CD8-positive, alpha-beta memory T cell (primary cell): Measurements from ENCODE around the gene BRF1. TPM values are rescaled to one million over a fixed set of nuclear protein-coding genes. Genes with fewer than 3 reads are reported as not detected.

ENCODE experiments used
- CTCF ChIA-PET: fragments of 350-600 bp; sonication (Branson Sonifier 250); formaldehyde crosslinking; loops from one replicate; lab custom pipeline; 2021; ENCODE audit warnings: antibody characterized with exemption; lab: Charles Lee
- POLR2A ChIA-PET: fragments of 350-600 bp; sonication (Branson Sonifier 250); formaldehyde crosslinking; loops from one replicate; lab custom pipeline; 2021; ENCODE audit warnings: antibody characterized with exemption; lab: Charles Lee
- DNase-seq, 5 donors: peaks; one replicate each; pipeline versions ENCODE4 v3.0.0 to v3.0.0-alpha.2; 2020 to 2022; ENCODE audit warnings: mixed read lengths in 1 of 5
- H3K27ac ChIP-seq: one replicate; pipeline ENCODE4 v1.7.0; 2013; ENCODE audit warnings: low read depth, mild to moderate bottlenecking, low read length, moderate library complexity
- H3K27me3 ChIP-seq: 2 replicates; pipeline ENCODE4 v1.7.0; 2013; ENCODE audit warnings: low read length, mild to moderate bottlenecking; ENCODE audit not compliant: insufficient read depth, poor library complexity, severe bottlenecking
- H3K36me3 ChIP-seq: 2 replicates; pipeline ENCODE4 v1.7.0; 2013; ENCODE audit warnings: mild to moderate bottlenecking, low read length, moderate library complexity; ENCODE audit not compliant: insufficient read depth
- H3K4me1 ChIP-seq: 2 replicates; pipeline ENCODE4 v1.7.0; 2013; ENCODE audit warnings: mild to moderate bottlenecking, low read length, moderate library complexity; ENCODE audit not compliant: insufficient read depth
- H3K4me3 ChIP-seq: 2 replicates; pipeline ENCODE4 v1.7.0; 2013; ENCODE audit warnings: mild to moderate bottlenecking, low read length
- H3K9me3 ChIP-seq: 2 replicates; pipeline ENCODE4 v1.7.0; 2013; ENCODE audit warnings: mild to moderate bottlenecking, low read length
- H3K27ac Mint-ChIP-seq, 8 donors: one replicate each; pipeline ENCODE4 v1.8.0; 2020 to 2021; ENCODE audit warnings: mixed read lengths in 8 of 8, mild to moderate bottlenecking in 6 of 8, inconsistent platforms in 3 of 8, moderate library complexity in 3 of 8
- H3K27me3 Mint-ChIP-seq, 2 donors: one replicate each; pipeline ENCODE4 v1.8.0; 2020 to 2021; ENCODE audit warnings: mixed read lengths in 2 of 2, mild to moderate bottlenecking in 1 of 2, moderate library complexity in 1 of 2
- H3K36me3 Mint-ChIP-seq, 3 donors: one replicate each; pipeline ENCODE4 v1.8.0; 2020 to 2021; ENCODE audit warnings: mixed read lengths in 3 of 3, inconsistent platforms in 1 of 3, mild to moderate bottlenecking in 1 of 3
- H3K4me1 Mint-ChIP-seq, 3 donors: one replicate each; pipeline ENCODE4 v1.8.0; 2020 to 2021; ENCODE audit warnings: mixed read lengths in 3 of 3, inconsistent platforms in 1 of 3, mild to moderate bottlenecking in 1 of 3
- H3K4me3 Mint-ChIP-seq, 7 donors: one replicate each; pipeline ENCODE4 v1.8.0; 2020 to 2021; ENCODE audit warnings: mixed read lengths in 7 of 7, mild to moderate bottlenecking in 6 of 7, moderate library complexity in 4 of 7, inconsistent platforms in 2 of 7
- H3K9me3 Mint-ChIP-seq, 5 donors: one replicate each; pipeline ENCODE4 v1.8.0; 2020 to 2022; ENCODE audit warnings: mixed read lengths in 5 of 5, mild to moderate bottlenecking in 3 of 5, moderate library complexity in 2 of 5, inconsistent platforms in 1 of 5
- polyA plus RNA-seq: library from polyadenylated mRNA; unstranded; fragments of 300-500 nt; fragmentation: Illumina TruSeq; gene quantifications from one replicate; pipeline ENCODE4 v1.2.3, GENCODE V29; 2021
- total RNA-seq, 2 experiments: library from RNA; stranded (reverse); gene quantifications; one replicate each; pipeline ENCODE4 v1.2.3, GENCODE V29; 2021

Gene BRF1
- total and polyA plus RNA-seq, 3 experiments from 2014 or later = 13.0 to 31.7 (median 29.4) TPM

GRCh38 chr14:105223260-105223659 lies 77.5 kb downstream of the BRF1 start:
- Histone ChIP-seq H3K27ac (no peak overlapping the region), H3K4me3 (no peak overlapping the region), H3K27me3 (no peaks in the 10 kb centered on the region), H3K9me3 (no peaks in the 10 kb centered on the region), H3K4me1 (no peaks in the 10 kb centered on the region), H3K36me3 (peaks cover 11% of the 10 kb centered on the region)
- Mint-ChIP-seq H3K4me3 (no peak overlapping the region), H3K27ac (no peak overlapping the region), H3K27me3 (no peaks in the 10 kb centered on the region), H3K4me1 (peaks cover 0 to 1% (median 0%) of the 10 kb centered on the region in 3 donors), H3K36me3 (peaks cover 3 to 82% (median 18%) of the 10 kb centered on the region in 3 donors), H3K9me3 (no peaks in the 10 kb centered on the region)
- ChIA-PET POLR2A (no interaction called here), CTCF (interaction anchor here (0.6 to 1.2 kb wide), 2 partner anchors 41 to 129 kb away, joined by 3 read pairs; no protein-coding TSS in a partner anchor)
- DNase-seq = no peak

GRCh38 chr14:105221598-105222178 lies 79.1 kb downstream of the BRF1 start:
- H3K4me3 ChIP-seq = no peak overlapping the region
- Mint-ChIP-seq H3K27ac (no peak overlapping the region), H3K9me3 (no peaks in the 10 kb centered on the region), H3K27me3 (no peaks in the 10 kb centered on the region), H3K4me1 (peaks cover 0 to 1% (median 0%) of the 10 kb centered on the region in 3 donors), H3K36me3 (peaks cover 3 to 86% (median 17%) of the 10 kb centered on the region in 3 donors), H3K4me3 (no peak overlapping the region)
- ChIA-PET CTCF (no interaction called here), POLR2A (no interaction called here)
- no peak for DNase-seq
- no peaks in the 10 kb centered on the region for H3K27me3 ChIP-seq
- H3K4me1 ChIP-seq = no peaks in the 10 kb centered on the region
- H3K36me3 ChIP-seq = peaks cover 12% of the 10 kb centered on the region
- no peaks in the 10 kb centered on the region for H3K9me3 ChIP-seq
- H3K27ac ChIP-seq = no peak overlapping the region

- H3K27me3 Mint-ChIP-seq = no peaks in the 10 kb centered on the region
- peaks cover 3 to 84% (median 14%) of the 10 kb centered on the region in 3 donors for H3K36me3 Mint-ChIP-seq
- Histone ChIP-seq H3K4me3 (no peak overlapping the region), H3K9me3 (no peaks in the 10 kb centered on the region), H3K4me1 (no peaks in the 10 kb centered on the region), H3K36me3 (peaks cover 12% of the 10 kb centered on the region), H3K27me3 (no peaks in the 10 kb centered on the region), H3K27ac (no peak overlapping the region)
- H3K4me3 Mint-ChIP-seq = no peak overlapping the region
- POLR2A ChIA-PET = no interaction called here
- peaks cover 0 to 2% (median 0%) of the 10 kb centered on the region in 3 donors for H3K4me1 Mint-ChIP-seq
- H3K9me3 Mint-ChIP-seq = no peaks in the 10 kb centered on the region
- DNase-seq = no peak
- H3K27ac Mint-ChIP-seq = peak overlapping the region in 1 of 8 donors; percentile 72
- CTCF ChIA-PET = no interaction called here
Observed at GRCh38 chr14:105220699-105221597, 79.9 kb downstream of the BRF1 start.

- CTCF ChIA-PET = no interaction called here
- no peak for DNase-seq
Observed at GRCh38 chr14:105219753-105220152, 81.0 kb downstream of the BRF1 start.

GRCh38 chr14:105219043-105219612 lies 81.7 kb downstream of the BRF1 start:
- Mint-ChIP-seq H3K4me1 (peaks cover 0 to 4% (median 0%) of the 10 kb centered on the region in 3 donors), H3K27me3 (no peaks in the 10 kb centered on the region), H3K4me3 (no peak overlapping the region), H3K36me3 (peaks cover 3 to 76% (median 17%) of the 10 kb centered on the region in 3 donors), H3K9me3 (no peaks in the 10 kb centered on the region), H3K27ac (peak overlapping the region in 1 of 8 donors; percentile 34)
- ChIA-PET CTCF (no interaction called here), POLR2A (no interaction called here)
- Histone ChIP-seq H3K4me3 (no peak overlapping the region), H3K27ac (no peak overlapping the region), H3K36me3 (peaks cover 12% of the 10 kb centered on the region), H3K9me3 (no peaks in the 10 kb centered on the region), H3K4me1 (no peaks in the 10 kb centered on the region), H3K27me3 (no peaks in the 10 kb centered on the region)
- no peak for DNase-seq

More at GRCh38 chr14:105219753-105220152, 81.0 kb downstream of the BRF1 start:
- H3K27ac ChIP-seq = no peak overlapping the region
- H3K4me3 ChIP-seq = no peak overlapping the region
- H3K36me3 ChIP-seq = peaks cover 12% of the 10 kb centered on the region
- H3K9me3 ChIP-seq = no peaks in the 10 kb centered on the region
- Mint-ChIP-seq H3K4me3 (no peak overlapping the region), H3K4me1 (peaks cover 0 to 4% (median 0%) of the 10 kb centered on the region in 3 donors), H3K36me3 (peaks cover 3 to 81% (median 17%) of the 10 kb centered on the region in 3 donors), H3K27me3 (no peaks in the 10 kb centered on the region), H3K27ac (no peak overlapping the region), H3K9me3 (no peaks in the 10 kb centered on the region)
- no peaks in the 10 kb centered on the region for H3K27me3 ChIP-seq
- no peaks in the 10 kb centered on the region for H3K4me1 ChIP-seq
- POLR2A ChIA-PET = no interaction called here

GRCh38 chr14:105218611-105219010 lies 82.2 kb downstream of the BRF1 start:
- no peak overlapping the region for H3K4me3 Mint-ChIP-seq
- H3K4me1 Mint-ChIP-seq = peaks cover 0 to 4% (median 0%) of the 10 kb centered on the region in 3 donors
- ChIA-PET CTCF (no interaction called here), POLR2A (no interaction called here)
- H3K4me1 ChIP-seq = no peaks in the 10 kb centered on the region
- H3K9me3 Mint-ChIP-seq = no peaks in the 10 kb centered on the region
- H3K4me3 ChIP-seq = no peak overlapping the region
- peaks cover 12% of the 10 kb centered on the region for H3K36me3 ChIP-seq
- peaks cover 3 to 71% (median 16%) of the 10 kb centered on the region in 3 donors for H3K36me3 Mint-ChIP-seq
- no peak for DNase-seq
- no peaks in the 10 kb centered on the region for H3K27me3 ChIP-seq
- H3K27ac ChIP-seq = no peak overlapping the region
- no peaks in the 10 kb centered on the region for H3K9me3 ChIP-seq
- H3K27me3 Mint-ChIP-seq = no peaks in the 10 kb centered on the region
- no peak overlapping the region for H3K27ac Mint-ChIP-seq

GRCh38 chr14:105217774-105218173 lies 83.0 kb downstream of the BRF1 start:
- Mint-ChIP-seq H3K36me3 (peaks cover 3 to 67% (median 10%) of the 10 kb centered on the region in 3 donors), H3K27me3 (no peaks in the 10 kb centered on the region), H3K9me3 (no peaks in the 10 kb centered on the region), H3K4me3 (no peak overlapping the region), H3K4me1 (peaks cover 0 to 4% (median 0%) of the 10 kb centered on the region in 3 donors), H3K27ac (no peak overlapping the region)
- Histone ChIP-seq H3K4me1 (no peaks in the 10 kb centered on the region), H3K27me3 (no peaks in the 10 kb centered on the region), H3K4me3 (no peak overlapping the region), H3K9me3 (no peaks in the 10 kb centered on the region), H3K27ac (no peak overlapping the region), H3K36me3 (peaks cover 12% of the 10 kb centered on the region)
- CTCF ChIA-PET = no interaction called here
- POLR2A ChIA-PET = no interaction called here
- DNase-seq = no peak
